SKM-1 treated with dmso at 0.1 percent for 144 hours (cell line): Measurements from ENCODE around the gene TMSB4X.
A peak's percentile ranks its signal among the peaks of the same experiment; 100 is the strongest.
"Not testable (repeated sequence)": the region's sequence is repeated elsewhere in the genome, so short reads cannot be mapped to it uniquely, and the experiment has no call there.

Experiments
- DNase-seq: peaks from one replicate; lab custom pipeline; 2025; ENCODE audit not compliant: unreplicated experiment; lab: John Stamatoyannopoulos, UW

The TMSB4X gene

GRCh38 chrX:12954981-12955380 lies 19.9 kb upstream of the TMSB4X start:
- DNase-seq = peak; percentile 49

GRCh38 chrX:12955882-12956703 lies 18.8 kb upstream of the TMSB4X start:
- peak; percentile 82 for DNase-seq

- DNase-seq = peak; percentile 62
Observed at GRCh38 chrX:12956704-12957534, 18.0 kb upstream of the TMSB4X start.

GRCh38 chrX:12958059-12958458 lies 16.9 kb upstream of the TMSB4X start:
- DNase-seq = no peak

- no peak for DNase-seq
Observed at GRCh38 chrX:12958461-12958860, 16.4 kb upstream of the TMSB4X start.

GRCh38 chrX:12961196-12961718 lies 13.7 kb upstream of the TMSB4X start:
- no peak for DNase-seq

GRCh38 chrX:12962041-12962504 lies 12.8 kb upstream of the TMSB4X start:
- DNase-seq = no peak

GRCh38 chrX:12963210-12963850 lies 11.6 kb upstream of the TMSB4X start:
- DNase-seq = not testable (repeated sequence)

GRCh38 chrX:12965131-12965940 lies 9.6 kb upstream of the TMSB4X start:
- DNase-seq = no peak

GRCh38 chrX:12966151-12966550 lies 8.8 kb upstream of the TMSB4X start:
- no peak for DNase-seq

GRCh38 chrX:12967711-12968465 lies 7.0 kb upstream of the TMSB4X start:
- no peak for DNase-seq

GRCh38 chrX:12970691-12971202 lies 4.2 kb upstream of the TMSB4X start:
- no peak for DNase-seq

- DNase-seq = no peak
Observed at GRCh38 chrX:12971282-12972003, 3.5 kb upstream of the TMSB4X start.

- no peak for DNase-seq
Observed at GRCh38 chrX:12972243-12972642, 2.7 kb upstream of the TMSB4X start.

- no peak for DNase-seq
Observed at GRCh38 chrX:12972878-12973560, 1.9 kb upstream of the TMSB4X start.

GRCh38 chrX:12973561-12974304 lies 1.2 kb upstream of the TMSB4X start:
- peak; percentile 50 for DNase-seq

- peak; percentile 42 for DNase-seq
Observed at GRCh38 chrX:12974305-12974795, 560 bp upstream of the TMSB4X start.

GRCh38 chrX:12975670-12975965 lies 708 bp downstream of the TMSB4X start:
- DNase-seq = no peak
